GM10248 (cell line): Measurements from ENCODE around the gene MYL12A.
"Not testable (repeated sequence)": the region's sequence is repeated elsewhere in the genome, so short reads cannot be mapped to it uniquely, and the experiment has no call there.

Experiments used
- CTCF ChIA-PET: fragments of 300-600 bp; sonication (Branson Sonifier 250); formaldehyde crosslinking; extraction: SDS; loops from one replicate; lab custom pipeline; 2021; ENCODE audit warnings: antibody characterized with exemption; lab: Yijun Ruan, JAX
- POLR2A ChIA-PET: fragments of 350-650 bp; sonication (Branson Sonifier 250); formaldehyde crosslinking; extraction: SDS; loops from one replicate; lab custom pipeline; 2020; ENCODE audit warnings: antibody characterized with exemption; lab: Yijun Ruan, JAX
- DNase-seq: peaks from one replicate; pipeline ENCODE4 v3.0.0; 2012; ENCODE audit errors: extremely low spot score
- CTCF ChIP-seq: IDR thresholded peaks from 2 replicates; pipeline ENCODE4 v1.5.1; 2012; ENCODE audit warnings: mild to moderate bottlenecking, low read depth; ENCODE audit errors: extremely low read depth, missing control alignments, control extremely low read depth

Gene MYL12A

GRCh38 chr18:3247240-3248061, at the start of gene MYL12A:
Gene MYL12A, plus strand, starts transcription at chr18:3247801. Its CDS starts 5,447 bp downstream, at chr18:3253248.
- peak; percentile 95 for DNase-seq
- CTCF ChIA-PET = interaction anchor here (0.8 to 4.7 kb wide), 27 partner anchors 8 to 419 kb away, joined by 3 to 73 read pairs (median 10); partner anchors contain the start of gene MYOM1
- POLR2A ChIA-PET = interaction anchor here (1.1 to 1.9 kb wide), 3 partner anchors 9 to 253 kb away, joined by 3 to 5 read pairs (median 3); no protein-coding TSS in a partner anchor
- TF ChIP-seq CTCF = no peak

- DNase-seq, POLR2A ChIA-PET: not testable (repeated sequence)
- CTCF ChIA-PET = interaction anchor here (1.0 to 2.3 kb wide), 3 partner anchors 8 to 48 kb away, joined by 3 to 7 read pairs (median 4); no protein-coding TSS in a partner anchor
These were observed 49.2 kb upstream of the MYL12A start for GRCh38 chr18:3198260-3198860.

- DNase-seq = no peak
- ChIA-PET CTCF (interaction anchor here (2.3 kb wide), 1 partner anchor 46 kb away, joined by 7 read pairs; no protein-coding TSS in a partner anchor), POLR2A (interaction anchor here (0.5 kb wide), 1 partner anchor 123 kb away, joined by 4 read pairs; no protein-coding TSS in a partner anchor)
- no peak for TF ChIP-seq CTCF
These were observed 47.5 kb upstream of the MYL12A start for GRCh38 chr18:3199942-3200645.

- POLR2A ChIA-PET = no interaction called here
- CTCF ChIA-PET = interaction anchor here (1.4 to 1.8 kb wide), 4 partner anchors 10 to 17 kb away, joined by 3 to 7 read pairs (median 5); no protein-coding TSS in a partner anchor
- DNase-seq = no peak
These were observed 42.4 kb upstream of the MYL12A start for GRCh38 chr18:3205239-3205638.

GRCh38 chr18:3207565-3207964, 40.0 kb upstream of the MYL12A start:
- ChIA-PET POLR2A (no interaction called here), CTCF (interaction anchor here (0.6 to 1.4 kb wide), 2 partner anchors 9 to 28 kb away, joined by 3 read pairs; no protein-coding TSS in a partner anchor)
- no peak for TF ChIP-seq CTCF
- DNase-seq = no peak

More at GRCh38 chr18:3205239-3205638, 42.4 kb upstream of the MYL12A start:
- TF ChIP-seq CTCF = no peak

- TF ChIP-seq CTCF = no peak
- DNase-seq = no peak
- ChIA-PET CTCF (interaction anchor here (2.6 to 3.2 kb wide), 2 partner anchors 11 to 36 kb away, joined by 7 to 13 read pairs; no protein-coding TSS in a partner anchor), POLR2A (no interaction called here)
These were observed 37.6 kb upstream of the MYL12A start for GRCh38 chr18:3209859-3210569.
